GM12891 (cell line): Measurements from ENCODE around the gene KEL.

ENCODE experiments used
- PAX5 ChIP-seq: IDR thresholded peaks from 2 replicates; pipeline ENCODE4 v1.6.1; 2011; ENCODE audit warnings: low read length, moderate library complexity, mild to moderate bottlenecking; ENCODE audit not compliant: insufficient read depth, severe bottlenecking
- POLR2A ChIP-seq: IDR thresholded peaks from 2 replicates; pipeline ENCODE4 v1.6.1; 2011; ENCODE audit warnings: low read depth, low read length, control low read depth
- POLR2AphosphoS5 ChIP-seq: IDR thresholded peaks from 2 replicates; pipeline ENCODE4 v1.6.1; 2011; ENCODE audit warnings: low read depth, low read length, control low read depth
- POU2F2 ChIP-seq: IDR thresholded peaks from 2 replicates; pipeline ENCODE4 v1.6.1; 2011; ENCODE audit warnings: low read depth, mild to moderate bottlenecking, control low read depth, low read length, moderate library complexity
- SPI1 ChIP-seq: IDR thresholded peaks from 2 replicates; pipeline ENCODE4 v1.6.1; 2011; ENCODE audit warnings: low read depth, low read length, control low read depth
- TAF1 ChIP-seq: IDR thresholded peaks from 2 replicates; pipeline ENCODE4 v1.6.1; 2011; ENCODE audit warnings: low read depth, low read length, control low read depth

GRCh38 chr7:142892951-142893350 is 69.2 kb downstream of the KEL start:
- TF ChIP-seq POLR2A (no peak), POLR2AphosphoS5 (no peak), TAF1 (no peak), PAX5 (no peak), POU2F2 (no peak), SPI1 (no peak)
